Measurements from ENCODE around the gene ARHGAP22.

ARHGAP22 gene

GRCh38 chr10:48633381-48634197 lies 28.7 kb upstream of the ARHGAP22 start:
- DNase-seq: no peak

GRCh38 chr10:48632166-48632565 lies 27.3 kb upstream of the ARHGAP22 start:
- DNase-seq: no peak

GRCh38 chr10:48627984-48628609 lies 23.2 kb upstream of the ARHGAP22 start:
- DNase-seq: no peak

GRCh38 chr10:48626986-48627731 lies 22.3 kb upstream of the ARHGAP22 start:
- DNase-seq: no peak

- DNase-seq: no peak
These were observed 21.6 kb upstream of the ARHGAP22 start for GRCh38 chr10:48626447-48626846.

GRCh38 chr10:48625826-48626134 lies 20.9 kb upstream of the ARHGAP22 start:
- DNase-seq: no peak

GRCh38 chr10:48623607-48624132 lies 18.8 kb upstream of the ARHGAP22 start:
- no peak for DNase-seq

- no peak for DNase-seq
These were observed 18.1 kb upstream of the ARHGAP22 start for GRCh38 chr10:48623009-48623408.

- no peak for DNase-seq
These were observed 15.8 kb upstream of the ARHGAP22 start for GRCh38 chr10:48620719-48621118.

GRCh38 chr10:48616436-48616835 lies 11.6 kb upstream of the ARHGAP22 start:
- no peak for DNase-seq

- DNase-seq: no peak
These were observed 9.9 kb upstream of the ARHGAP22 start for GRCh38 chr10:48614481-48615390.

- no peak for DNase-seq
These were observed 8.1 kb upstream of the ARHGAP22 start for GRCh38 chr10:48613016-48613415.

- no peak for DNase-seq
These were observed 7.5 kb upstream of the ARHGAP22 start for GRCh38 chr10:48612236-48612943.

- no peak for DNase-seq
These were observed 6.3 kb upstream of the ARHGAP22 start for GRCh38 chr10:48611133-48611532.

- DNase-seq: no peak
These were observed 5.8 kb upstream of the ARHGAP22 start for GRCh38 chr10:48610585-48611093.

- DNase-seq: no peak
These were observed 5.2 kb upstream of the ARHGAP22 start for GRCh38 chr10:48609899-48610584.

GRCh38 chr10:48609441-48609840 lies 4.6 kb upstream of the ARHGAP22 start:
- DNase-seq: no peak

GRCh38 chr10:48608976-48609375 lies 4.1 kb upstream of the ARHGAP22 start:
- no peak for DNase-seq

- no peak for DNase-seq
These were observed 3.4 kb upstream of the ARHGAP22 start for GRCh38 chr10:48608279-48608681.

GRCh38 chr10:48607356-48608278 lies 2.7 kb upstream of the ARHGAP22 start:
- DNase-seq: no peak

All from amniotic stem cell (primary cell).